H1 (cell line): ENCODE results near the gene SBNO2. TPM values are rescaled to one million over a fixed set of nuclear protein-coding genes. Genes with fewer than 3 reads are reported as not detected.

Experiments used
- CTCF ChIA-PET: fragments of 300-600 bp; sonication (Branson Sonifier 250); formaldehyde crosslinking; loops from one replicate; lab custom pipeline; 2021; ENCODE audit not compliant: partially characterized antibody; lab: Charles Lee
- POLR2A ChIA-PET: fragments of 300-600 bp; sonication (Branson Sonifier 250); formaldehyde crosslinking; loops from one replicate; lab custom pipeline; 2021; ENCODE audit warnings: inconsistent platforms; ENCODE audit not compliant: partially characterized antibody; lab: Charles Lee
- DNase-seq, 2 experiments: peaks; one replicate each; pipeline versions ENCODE4 v3.0.0 to v3.0.0-alpha.2; 2010 to 2022; ENCODE audit warnings: low spot score in 2 of 2, low read depth in 1 of 2, mixed read lengths in 1 of 2
- FAIRE-seq: peaks from 2 replicates; lab custom pipeline; 2011; peaks lifted over from hg19 to GRCh38; lab: Jason Lieb, UNC
- H2AFZ ChIP-seq: 2 replicates; pipeline ENCODE4 v1.8.1; 2012; ENCODE audit warnings: low read length, inconsistent platforms
- H2AK5ac ChIP-seq: 2 replicates; pipeline ENCODE4 v1.6.1; 2013; ENCODE audit warnings: low read depth, low read length
- H2BK120ac ChIP-seq: replicated peaks from 2 replicates; pipeline ENCODE3; 2013; ENCODE audit warnings: low read depth, low read length, inconsistent platforms
- H2BK12ac ChIP-seq: 2 replicates; pipeline ENCODE4 v1.6.1; 2013; ENCODE audit warnings: low read depth, low read length
- H2BK15ac ChIP-seq: 2 replicates; pipeline ENCODE4 v1.6.1; 2013; ENCODE audit warnings: low read length
- H2BK20ac ChIP-seq: 2 replicates; pipeline ENCODE4 v1.6.1; 2013; ENCODE audit warnings: low read length
- H2BK5ac ChIP-seq: 2 replicates; pipeline ENCODE4 v1.6.1; 2013; ENCODE audit warnings: low read depth, low read length
- H3K14ac ChIP-seq: 2 replicates; pipeline ENCODE4 v1.6.1; 2013; ENCODE audit warnings: inconsistent platforms; ENCODE audit not compliant: insufficient read length
- H3K18ac ChIP-seq: 2 replicates; pipeline ENCODE4 v1.6.1; 2013; ENCODE audit warnings: low read length; ENCODE audit errors: extremely low read depth
- H3K23ac ChIP-seq: 2 replicates; pipeline ENCODE4 v1.6.1; 2013; ENCODE audit warnings: inconsistent platforms; ENCODE audit not compliant: insufficient read length
- H3K23me2 ChIP-seq: 2 replicates; pipeline ENCODE4 v1.6.1; 2013; ENCODE audit warnings: low read depth, low read length
- H3K27ac ChIP-seq: 2 replicates; pipeline ENCODE4 v1.6.1; 2011; ENCODE audit warnings: low read depth, low read length, inconsistent platforms
- H3K27me3 ChIP-seq, 4 experiments: replicated peaks in 1 of 4; 1 replicate in 1 of 4; 2 replicates in 3 of 4; pipeline versions ENCODE4 v1.6.1 to v1.8.1; 2011 to 2013; ENCODE audit warnings: low read length in 3 of 4, mild to moderate bottlenecking in 3 of 4, inconsistent platforms in 2 of 4, mixed read lengths in 2 of 4, moderate library complexity in 1 of 4; ENCODE audit not compliant: control insufficient read depth in 3 of 4, insufficient read depth in 3 of 4; ENCODE audit errors: extremely low read depth in 1 of 4
- H3K36me3 ChIP-seq, 4 experiments: 2 replicates each; pipeline versions ENCODE4 v1.6.1 to v1.8.1; 2011 to 2013; ENCODE audit warnings: mild to moderate bottlenecking in 4 of 4, low read length in 3 of 4, moderate library complexity in 2 of 4, control low read depth in 1 of 4, inconsistent platforms in 1 of 4; ENCODE audit not compliant: insufficient read depth in 4 of 4, control insufficient read depth in 2 of 4
- H3K4ac ChIP-seq: replicated peaks from 2 replicates; pipeline ENCODE3; 2013; ENCODE audit warnings: low read length, low read depth, mixed read lengths, inconsistent platforms; ENCODE audit not compliant: insufficient read length
- H3K4me1 ChIP-seq, 4 experiments: replicated peaks in 1 of 4; 1 replicate in 1 of 4; 2 replicates in 3 of 4; pipeline versions ENCODE4 v1.6.1 to v1.8.1; 2011 to 2013; ENCODE audit warnings: low read length in 3 of 4, inconsistent platforms in 2 of 4, mixed read lengths in 1 of 4; ENCODE audit not compliant: insufficient read depth in 4 of 4, control insufficient read depth in 3 of 4
- H3K4me2 ChIP-seq, 2 experiments: 2 replicates each; pipeline versions ENCODE4 v1.6.1 to v1.8.1; 2011 to 2013; ENCODE audit warnings: low read depth in 2 of 2, low read length in 2 of 2, control low read depth in 1 of 2, inconsistent platforms in 1 of 2, mild to moderate bottlenecking in 1 of 2; ENCODE audit not compliant: insufficient read depth in 1 of 2
- H3K4me3 ChIP-seq, 4 experiments: fragments of 200-600, 300-600 bp in 1 of 4; sonication (generic), shearing (Covaris generic), sonication (Bioruptor Twin) in 1 of 4; 2 replicates each; pipeline versions ENCODE4 v1.5.1 to v1.8.1; 2011 to 2016; ENCODE audit warnings: low read length in 4 of 4, low read depth in 3 of 4, control low read depth in 2 of 4, inconsistent platforms in 2 of 4, mild to moderate bottlenecking in 2 of 4, mixed read lengths in 1 of 4, moderate library complexity in 1 of 4; ENCODE audit not compliant: insufficient read depth in 2 of 4; ENCODE audit errors: extremely low read depth in 1 of 4
- H3K56ac ChIP-seq: replicated peaks from 2 replicates; pipeline ENCODE3; 2013; ENCODE audit warnings: low read depth, mild to moderate bottlenecking, mixed read lengths, low read length, inconsistent platforms; ENCODE audit not compliant: insufficient read length
- H3K79me1 ChIP-seq: 2 replicates; pipeline ENCODE4 v1.6.1; 2013; ENCODE audit warnings: low read depth, low read length, control low read depth
- H3K79me2 ChIP-seq, 2 experiments: 2 replicates each; pipeline versions ENCODE4 v1.6.1 to v1.8.1; 2012 to 2013; ENCODE audit warnings: low read length in 2 of 2, mild to moderate bottlenecking in 2 of 2, inconsistent platforms in 1 of 2; ENCODE audit not compliant: insufficient read depth in 2 of 2, control insufficient read depth in 1 of 2
- H3K9ac ChIP-seq, 4 experiments: replicated peaks in 1 of 4; 1 replicate in 1 of 4; 2 replicates in 3 of 4; pipeline versions ENCODE4 v1.6.1 to v1.8.1; 2011 to 2013; ENCODE audit warnings: low read depth in 3 of 4, low read length in 3 of 4, control low read depth in 2 of 4, mild to moderate bottlenecking in 2 of 4, moderate library complexity in 2 of 4, inconsistent platforms in 1 of 4; ENCODE audit errors: extremely low read depth in 1 of 4
- H3K9me3 ChIP-seq, 2 experiments: 2 replicates each; pipeline versions ENCODE4 v1.6.1 to v1.8.1; 2012 to 2013; ENCODE audit warnings: mild to moderate bottlenecking in 2 of 2, moderate library complexity in 2 of 2, control low read depth in 1 of 2, inconsistent platforms in 1 of 2, low read depth in 1 of 2, low read length in 1 of 2, mixed read lengths in 1 of 2; ENCODE audit not compliant: insufficient read depth in 2 of 2
- H4K20me1 ChIP-seq, 2 experiments: replicated peaks in 1 of 2; 2 replicates each; pipeline versions ENCODE3 to v1.8.1; 2011 to 2013; ENCODE audit warnings: inconsistent platforms in 2 of 2, low read length in 2 of 2, mild to moderate bottlenecking in 1 of 2; ENCODE audit not compliant: insufficient read depth in 2 of 2, control insufficient read depth in 1 of 2
- H4K5ac ChIP-seq: 2 replicates; pipeline ENCODE4 v1.6.1; 2013; ENCODE audit warnings: low read length, low read depth, mixed read lengths, inconsistent platforms; ENCODE audit not compliant: insufficient read length
- H4K8ac ChIP-seq: 2 replicates; pipeline ENCODE4 v1.8.0; 2013; ENCODE audit warnings: mild to moderate bottlenecking, moderate library complexity, low read length, inconsistent platforms; ENCODE audit not compliant: insufficient read depth; ENCODE audit errors: extremely low read depth
- H4K91ac ChIP-seq: replicated peaks from 2 replicates; pipeline ENCODE3; 2013; ENCODE audit warnings: low read length, mixed read lengths, inconsistent platforms; ENCODE audit not compliant: insufficient read length
- WGBS, 2 experiments: shearing (Covaris generic) in 1 of 2; methylation state at CpG; one replicate each; pipeline versions ENCODE4 v1.1.6 to v1.1.7; 2013 to 2015; ENCODE audit warnings: low lambda C conversion rate in 2 of 2, mixed read lengths in 2 of 2, inconsistent platforms in 1 of 2, low coverage in 1 of 2, missing lambda C conversion rate in 1 of 2; ENCODE audit not compliant: insufficient replicate concordance in 2 of 2, insufficient coverage in 1 of 2, insufficient read length in 1 of 2; ENCODE audit errors: extremely low coverage in 1 of 2, missing lambda C conversion rate in 1 of 2; 5-methylcytosine and 5-hydroxymethylcytosine counted together
- polyA plus RNA-seq, 7 experiments: library from polyadenylated mRNA; depleted of rRNA in 3 of 7; stranded (reverse) in 5 of 7; unstranded in 2 of 7; fragments of >200 nt in 5 of 7; fragments of 200-250 nt in 2 of 7; gene quantifications; 1 replicate in 5 of 7; 2 replicates in 1 of 7; 4 replicates in 1 of 7; pipeline versions ENCODE4 v1.2.1 to v1.2.3, GENCODE V29; 2011 to 2013; ENCODE audit warnings: missing spikeins in 2 of 7, mixed read lengths in 2 of 7
- total RNA-seq: library from RNA; stranded (reverse); fragmentation: NEBNext Ultra II Directional; extraction: Animal tissue kit (Norgen Biotek cat#: 25700); gene quantifications from 2 replicates; pipeline ENCODE4 v1.2.1, GENCODE V29; 2021

Gene SBNO2
- total and polyA plus RNA-seq, 2 of the 8 experiments (the other 6 are each of a cell fraction or from before 2014, with no cell fraction given) = 12.2 to 31.4 TPM

DNA sequence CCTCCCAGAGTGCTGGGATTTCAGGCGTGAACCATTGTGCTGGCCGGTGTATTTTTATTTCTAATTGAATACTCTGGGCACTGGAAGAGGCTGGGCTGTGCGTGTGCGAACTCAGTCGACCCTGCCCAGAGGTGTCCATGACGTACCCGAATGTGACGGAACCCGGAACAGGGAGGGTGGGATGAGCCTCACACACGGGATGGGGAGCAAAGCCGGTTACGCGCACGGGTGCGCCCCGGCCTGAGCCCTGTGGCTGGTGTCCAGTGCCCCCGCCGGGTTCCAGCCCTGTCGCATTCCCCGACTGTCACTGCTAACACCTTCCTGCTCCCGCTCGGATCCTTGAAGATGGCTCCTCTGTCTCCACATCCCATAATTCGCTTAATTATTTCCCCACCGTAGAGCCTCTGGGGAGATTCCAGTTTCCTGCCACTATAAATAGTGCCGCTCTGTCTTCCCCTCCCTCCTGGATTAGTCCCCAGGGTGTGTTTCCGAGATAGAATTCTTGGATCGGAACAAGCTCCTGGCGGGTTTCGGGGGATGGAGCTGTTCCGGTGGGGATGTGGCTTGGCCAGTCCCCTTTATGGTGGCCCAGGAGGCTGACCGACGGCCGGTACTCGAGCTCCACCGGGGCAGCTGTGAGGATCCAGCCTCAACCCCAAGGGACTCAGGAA, 22.0 kb downstream of the SBNO2 start:
- peaks cover 9% of the 10 kb centered on the region for H3K79me1 ChIP-seq
- ChIA-PET CTCF (interaction anchor here (1.1 kb wide), 1 partner anchor 70 kb away, joined by 3 read pairs; no protein-coding TSS in a partner anchor), POLR2A (no interaction called here)
- no peak overlapping the region for H2BK5ac ChIP-seq
- peaks cover 0 to 6% (median 3%) of the 10 kb centered on the region in 4 experiments; a peak in 4 of 7 replicates for H3K4me1 ChIP-seq
- H3K9me3 ChIP-seq = no peaks in the 10 kb centered on the region
- peaks cover 0 to 13% (median 0%) of the 10 kb centered on the region in 4 experiments; a peak in 1 of 8 replicates for H3K36me3 ChIP-seq
- WGBS, 2 experiments = 95% methylated on average over 31 of the region's 35 CpGs; no CpG with 5 or more reads in 1 of the 2 experiments
- no peak overlapping the region for H2AFZ ChIP-seq
- peaks cover 0 to 4% of the 10 kb centered on the region in 2 experiments; a peak in 1 of 4 replicates for H3K79me2 ChIP-seq
- no peak overlapping the region for H3K14ac ChIP-seq
- no peak overlapping the region for H3K4me3 ChIP-seq
- H4K5ac ChIP-seq = no peak overlapping the region
- no peak overlapping the region for H3K23ac ChIP-seq
- no peak overlapping the region for H3K18ac ChIP-seq
- H3K4me2 ChIP-seq = no peak overlapping the region
- no peak overlapping the region for H2BK15ac ChIP-seq
- no peak overlapping the region for H3K9ac ChIP-seq
- H3K23me2 ChIP-seq = no peaks in the 10 kb centered on the region
- no peak overlapping the region for H3K56ac ChIP-seq
- no peak overlapping the region for H4K91ac ChIP-seq
- H2BK12ac ChIP-seq = no peak overlapping the region
- H2AK5ac ChIP-seq = no peak overlapping the region
- DNase-seq (no peak), FAIRE-seq (no peak)
- no peak overlapping the region for H4K8ac ChIP-seq
- no peaks in the 10 kb centered on the region for H3K27me3 ChIP-seq
- no peak overlapping the region for H3K27ac ChIP-seq
- H2BK20ac ChIP-seq = no peak overlapping the region
- H3K4ac ChIP-seq = no peak overlapping the region
- H4K20me1 ChIP-seq = peaks cover 0 to 13% of the 10 kb centered on the region in 2 experiments
- no peak overlapping the region for H2BK120ac ChIP-seq
